GM23338 (cell line): Measurements from ENCODE around the gene NCK2. TPM values are rescaled to one million over a fixed set of nuclear protein-coding genes. Genes with fewer than 3 reads are reported as not detected.

Source experiments
- ATAC-seq: fragments of 200-7000 bp; cut with Tn5 transposase; 3 replicates; pipeline ENCODE4 v1.9.1; 2020
- DNase-seq: peaks from one replicate; pipeline ENCODE4 v3.0.0-alpha.2; 2015; ENCODE audit warnings: low spot score
- H2AFZ ChIP-seq: fragments of 200-600 bp; sonication (generic); 2 replicates; pipeline ENCODE4 v1.8.0; 2016; ENCODE audit warnings: antibody characterized with exemption, mild to moderate bottlenecking, moderate library complexity
- H3F3A ChIP-seq: fragments of 200-600 bp; sonication (generic); replicated peaks from 2 replicates; pipeline ENCODE4 v1.8.0; 2017; ENCODE audit warnings: antibody characterized with exemption, mixed run types, low read depth
- H3K27ac ChIP-seq: fragments of 200-600 bp; sonication (generic); 2 replicates; pipeline ENCODE4 v1.6.1; 2016; ENCODE audit warnings: low read depth
- H3K27me3 ChIP-seq: fragments of 200-600 bp; sonication (generic); 2 replicates; pipeline ENCODE4 v1.8.0; 2016; ENCODE audit warnings: mild to moderate bottlenecking, mixed run types, moderate library complexity; ENCODE audit not compliant: insufficient read depth
- H3K36me3 ChIP-seq: fragments of 200-600 bp; sonication (generic); 2 replicates; pipeline ENCODE4 v1.8.0; 2016; ENCODE audit warnings: mild to moderate bottlenecking; ENCODE audit not compliant: insufficient read depth
- H3K4me1 ChIP-seq: fragments of 200-600 bp; sonication (generic); 2 replicates; pipeline ENCODE4 v1.8.0; 2016; ENCODE audit warnings: mild to moderate bottlenecking, moderate library complexity; ENCODE audit not compliant: insufficient read depth
- H3K4me2 ChIP-seq: fragments of 200-600 bp; sonication (generic); 2 replicates; pipeline ENCODE4 v1.7.1; 2017; ENCODE audit warnings: mixed run types
- H3K4me3 ChIP-seq: fragments of 200-600 bp; sonication (generic); 2 replicates; pipeline ENCODE4 v1.6.1; 2016; ENCODE audit warnings: mixed run types
- H3K79me2 ChIP-seq: fragments of 200-600 bp; sonication (generic); replicated peaks from 2 replicates; pipeline ENCODE4 v1.8.0; 2017; ENCODE audit warnings: mild to moderate bottlenecking; ENCODE audit not compliant: insufficient read depth
- H3K9me2 ChIP-seq: fragments of 200-600 bp; sonication (generic); 2 replicates; pipeline ENCODE4 v1.8.0; 2017; ENCODE audit not compliant: insufficient read depth
- H4K20me1 ChIP-seq: fragments of 200-600 bp; sonication (generic); replicated peaks from 2 replicates; pipeline ENCODE4 v1.8.0; 2017; ENCODE audit warnings: mild to moderate bottlenecking; ENCODE audit not compliant: insufficient read depth
- H3K27ac Mint-ChIP-seq: 2 replicates; pipeline ENCODE4 v1.8.0; 2020; ENCODE audit warnings: inconsistent platforms, mild to moderate bottlenecking, moderate library complexity, mixed read lengths
- H3K27me3 Mint-ChIP-seq: 3 replicates; pipeline ENCODE4 v1.8.0; 2022; ENCODE audit warnings: low read depth, mild to moderate bottlenecking, moderate library complexity, mixed read lengths, inconsistent platforms; ENCODE audit not compliant: insufficient read depth, poor library complexity
- H3K36me3 Mint-ChIP-seq: 3 replicates; pipeline ENCODE4 v1.8.0; 2021; ENCODE audit warnings: low read depth, mild to moderate bottlenecking, inconsistent platforms, moderate library complexity, mixed read lengths
- H3K4me1 Mint-ChIP-seq: 3 replicates; pipeline ENCODE4 v1.8.0; 2020; ENCODE audit warnings: mild to moderate bottlenecking, inconsistent platforms, mixed read lengths
- H3K4me3 Mint-ChIP-seq: 3 replicates; pipeline ENCODE4 v1.8.0; 2021; ENCODE audit warnings: moderate library complexity, mild to moderate bottlenecking, inconsistent platforms, mixed read lengths
- H3K9me3 Mint-ChIP-seq: 3 replicates; pipeline ENCODE4 v1.8.0; 2020; ENCODE audit warnings: moderate library complexity, mild to moderate bottlenecking, inconsistent platforms, mixed read lengths
- CREB1 ChIP-seq: fragments of 250-450 bp; sonication (Bioruptor Pico); IDR thresholded peaks from 2 replicates; pipeline ENCODE4 v1.5.0; 2020; ENCODE audit warnings: low read depth, mild to moderate bottlenecking, moderate library complexity
- ETS1 ChIP-seq: IDR thresholded peaks from 2 replicates; pipeline ENCODE4 v1.6.1; 2016; ENCODE audit warnings: antibody characterized with exemption
- EZH2 ChIP-seq: fragments of 200-600 bp; sonication (generic); IDR thresholded peaks from one replicate; pipeline ENCODE4 v1.8.0; 2017; ENCODE audit warnings: antibody characterized with exemption, mild to moderate bottlenecking, low read depth; ENCODE audit not compliant: unreplicated experiment
- EZH2phosphoT487 ChIP-seq: fragments of 200-600 bp; sonication (generic); IDR thresholded peaks from one replicate; pipeline ENCODE4 v1.8.1; 2018; ENCODE audit warnings: antibody characterized with exemption; ENCODE audit not compliant: unreplicated experiment
- JUNB ChIP-seq: IDR thresholded peaks from one replicate; pipeline ENCODE4 v1.6.1; 2016; ENCODE audit warnings: antibody characterized with exemption; ENCODE audit not compliant: unreplicated experiment
- POLR2AphosphoS5 ChIP-seq: IDR thresholded peaks from 2 replicates; pipeline ENCODE4 v1.6.1; 2016; ENCODE audit warnings: antibody characterized with exemption, low read depth
- REST ChIP-seq: IDR thresholded peaks from one replicate; pipeline ENCODE4 v1.6.1; 2018; ENCODE audit warnings: antibody characterized with exemption; ENCODE audit not compliant: unreplicated experiment
- STAT1 ChIP-seq: IDR thresholded peaks from one replicate; pipeline ENCODE4 v1.6.1; 2016; ENCODE audit warnings: antibody characterized with exemption; ENCODE audit not compliant: unreplicated experiment
- polyA plus RNA-seq: library from polyadenylated mRNA; unstranded; fragments of >200 nt; fragmentation: Nextera tagmentation; extraction: Ambion mirVana; gene quantifications from 2 replicates; pipeline ENCODE4 v1.2.1, GENCODE V29; 2016
- total RNA-seq: library from RNA; depleted of rRNA; stranded (reverse); fragments of >200 nt; shearing (Covaris generic); gene quantifications from 2 replicates; pipeline ENCODE4 v1.2.3, GENCODE V29; 2014
- TF ChIP-seq, protein P1 (sequence below), 2 experiments: fragments of 200-600 bp in 1 of 2; sonication (generic) in 1 of 2; conservative IDR thresholded peaks; 2 replicates each; pipeline versions ENCODE4 v1.5.1 to v1.6.1; 2016 to 2017; ENCODE audit warnings: antibody characterized with exemption in 2 of 2, low read depth in 2 of 2, mild to moderate bottlenecking in 2 of 2, moderate library complexity in 1 of 2

The NCK2 gene
- total and polyA plus RNA-seq, 2 experiments from 2014 or later = 26.9 to 59.9 TPM

DNA sequence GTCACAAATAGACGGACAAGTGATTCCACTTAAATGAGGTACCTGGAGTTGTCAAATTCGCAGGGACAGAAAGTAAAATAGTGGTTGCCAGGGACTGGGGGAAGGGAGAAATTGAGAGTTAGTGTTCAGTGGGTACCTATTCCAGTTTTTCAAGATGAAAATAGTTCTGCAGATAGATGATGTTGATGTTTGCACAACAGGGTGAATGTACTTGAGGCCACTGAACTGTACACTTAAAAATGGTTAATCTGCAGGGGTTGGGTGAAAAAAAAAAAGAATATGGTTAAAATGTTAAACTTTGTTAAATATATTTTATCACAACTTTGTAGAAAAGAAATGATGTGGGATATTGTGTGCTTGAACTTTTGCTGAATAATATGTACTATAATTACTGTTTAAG is 102.3 kb downstream of the NCK2 start (continued):
- no peak for TF ChIP-seq ETS1

GRCh38 chr2:105848367-105848766 is 103.7 kb downstream of the NCK2 start:
- Mint-ChIP-seq H3K4me3 (no peak overlapping the region), H3K27me3 (peaks cover 1% of the 10 kb centered on the region), H3K27ac (no peak overlapping the region), H3K4me1 (peaks cover 22% of the 10 kb centered on the region), H3K9me3 (no peaks in the 10 kb centered on the region; the same call in 2 of the 3 replicates), H3K36me3 (no peaks in the 10 kb centered on the region)
- ATAC-seq (no peak), DNase-seq (no peak)
- no peak overlapping the region for H3K4me3 ChIP-seq
- H3K36me3 ChIP-seq = no peaks in the 10 kb centered on the region
- H3K4me2 ChIP-seq = no peak overlapping the region
- H3K27ac ChIP-seq = no peak overlapping the region
- peaks cover 13% of the 10 kb centered on the region; the same call in 1 of the 2 replicates for H4K20me1 ChIP-seq
- peaks cover 73% of the 10 kb centered on the region for H3K79me2 ChIP-seq
- H3K4me1 ChIP-seq = peaks cover 9% of the 10 kb centered on the region
- no peaks in the 10 kb centered on the region for H3K27me3 ChIP-seq
- no peaks in the 10 kb centered on the region for H3F3A ChIP-seq
- no peak overlapping the region for H2AFZ ChIP-seq
- no peaks in the 10 kb centered on the region; the same call in 1 of the 2 replicates for H3K9me2 ChIP-seq
- no peak for TF ChIP-seq CREB1 (CRISPR knock-in tag)
- no peak for TF ChIP-seq STAT1
- TF ChIP-seq ETS1 = no peak
- TF ChIP-seq REST = no peak
- TF ChIP-seq, protein P1, sequence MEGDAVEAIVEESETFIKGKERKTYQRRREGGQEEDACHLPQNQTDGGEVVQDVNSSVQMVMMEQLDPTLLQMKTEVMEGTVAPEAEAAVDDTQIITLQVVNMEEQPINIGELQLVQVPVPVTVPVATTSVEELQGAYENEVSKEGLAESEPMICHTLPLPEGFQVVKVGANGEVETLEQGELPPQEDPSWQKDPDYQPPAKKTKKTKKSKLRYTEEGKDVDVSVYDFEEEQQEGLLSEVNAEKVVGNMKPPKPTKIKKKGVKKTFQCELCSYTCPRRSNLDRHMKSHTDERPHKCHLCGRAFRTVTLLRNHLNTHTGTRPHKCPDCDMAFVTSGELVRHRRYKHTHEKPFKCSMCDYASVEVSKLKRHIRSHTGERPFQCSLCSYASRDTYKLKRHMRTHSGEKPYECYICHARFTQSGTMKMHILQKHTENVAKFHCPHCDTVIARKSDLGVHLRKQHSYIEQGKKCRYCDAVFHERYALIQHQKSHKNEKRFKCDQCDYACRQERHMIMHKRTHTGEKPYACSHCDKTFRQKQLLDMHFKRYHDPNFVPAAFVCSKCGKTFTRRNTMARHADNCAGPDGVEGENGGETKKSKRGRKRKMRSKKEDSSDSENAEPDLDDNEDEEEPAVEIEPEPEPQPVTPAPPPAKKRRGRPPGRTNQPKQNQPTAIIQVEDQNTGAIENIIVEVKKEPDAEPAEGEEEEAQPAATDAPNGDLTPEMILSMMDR (conservative IDR thresholded peaks at IDR 0.05; ENCODE audit: low read depth in 2 of 2) = no peak
- no peak for TF ChIP-seq JUNB
- TF ChIP-seq POLR2AphosphoS5 = no peak
- TF ChIP-seq EZH2 = no peak
- no peak for TF ChIP-seq EZH2phosphoT487
